Osteoblast (primary cell): Measurements from ENCODE around the gene PHLDB2. TPM values are rescaled to one million over a fixed set of nuclear protein-coding genes. Genes with fewer than 3 reads are reported as not detected.

Experiments used
- DNase-seq: peaks from one replicate; pipeline ENCODE4 v3.0.0; 2011; ENCODE audit warnings: low spot score, mixed read lengths; ENCODE audit not compliant: insufficient read length; ENCODE audit errors: missing footprints
- H2AFZ ChIP-seq: 2 replicates; pipeline ENCODE4 v1.6.0; 2011; ENCODE audit warnings: mild to moderate bottlenecking, low read length
- H3K27ac ChIP-seq: 2 replicates; pipeline ENCODE4 v1.5.1; 2011; ENCODE audit warnings: mild to moderate bottlenecking, low read depth, low read length, moderate library complexity
- H3K27me3 ChIP-seq: 2 replicates; pipeline ENCODE4 v1.6.0; 2012; ENCODE audit warnings: mild to moderate bottlenecking, control low read depth, inconsistent platforms, low read length, moderate library complexity; ENCODE audit not compliant: insufficient read depth
- H3K36me3 ChIP-seq: 2 replicates; pipeline ENCODE4 v1.5.1; 2011; ENCODE audit warnings: mild to moderate bottlenecking, low read length, control low read depth, moderate library complexity; ENCODE audit not compliant: insufficient read depth
- H3K4me1 ChIP-seq: 2 replicates; pipeline ENCODE4 v1.5.1; 2011; ENCODE audit warnings: mild to moderate bottlenecking, low read length, control low read depth, moderate library complexity; ENCODE audit not compliant: insufficient read depth
- H3K4me2 ChIP-seq: 2 replicates; pipeline ENCODE4 v1.6.0; 2011; ENCODE audit warnings: mild to moderate bottlenecking, low read length; ENCODE audit not compliant: insufficient read depth
- H3K4me3 ChIP-seq: fragments of 200-600 bp; sonication (generic); 3 replicates; pipeline ENCODE4 v1.5.1; 2012; ENCODE audit warnings: mild to moderate bottlenecking, low read length, inconsistent platforms; ENCODE audit not compliant: insufficient read depth
- H3K79me2 ChIP-seq: 2 replicates; pipeline ENCODE4 v1.6.0; 2012; ENCODE audit warnings: mild to moderate bottlenecking, low read length, control low read depth, inconsistent platforms; ENCODE audit not compliant: insufficient read depth
- H3K9me3 ChIP-seq: 2 replicates; pipeline ENCODE4 v1.5.1; 2011; ENCODE audit warnings: low read depth, low read length, control low read depth
- H4K20me1 ChIP-seq: 2 replicates; pipeline ENCODE4 v1.6.0; 2012; ENCODE audit warnings: mild to moderate bottlenecking, low read length, control low read depth; ENCODE audit not compliant: insufficient read depth
- total RNA-seq: library from RNA; depleted of rRNA; stranded (reverse); fragments of >200 nt; gene quantifications from 2 replicates; pipeline ENCODE4 v1.2.3, GENCODE V29; 2012
- TF ChIP-seq, protein P1 (sequence below): IDR thresholded peaks from 2 replicates; pipeline ENCODE4 v1.5.1; 2011; ENCODE audit warnings: mild to moderate bottlenecking, low read depth, low read length, moderate library complexity; ENCODE audit errors: extremely low read depth

The PHLDB2 gene
- total RNA-seq, 1 donor: 107 TPM

DNA sequence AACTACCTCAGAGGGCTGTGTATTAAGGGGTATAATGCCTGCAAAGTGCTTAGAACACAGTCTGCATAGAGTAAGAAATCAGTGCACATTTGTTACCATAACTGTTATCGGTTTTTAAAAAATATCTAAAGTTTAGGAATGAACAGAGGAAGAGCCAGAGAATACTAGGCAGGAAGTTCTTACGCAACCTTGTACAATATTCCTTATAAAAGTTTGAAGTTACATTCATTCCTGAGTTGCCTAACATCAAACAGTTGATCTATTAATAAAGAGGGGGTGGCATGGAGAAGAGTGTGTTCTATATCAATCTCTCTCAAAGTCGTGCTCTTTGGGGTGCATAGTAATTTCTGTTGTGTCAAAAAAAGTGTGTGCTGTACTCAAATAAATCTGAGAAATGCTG, 22.0 kb upstream of the PHLDB2 start:
- Histone ChIP-seq H3K27me3 (no peaks in the 10 kb centered on the region), H3K4me2 (no peak overlapping the region), H3K79me2 (no peaks in the 10 kb centered on the region), H3K4me1 (no peaks in the 10 kb centered on the region), H2AFZ (peak overlapping the region; percentile 56), H4K20me1 (no peaks in the 10 kb centered on the region), H3K36me3 (no peaks in the 10 kb centered on the region), H3K9me3 (no peaks in the 10 kb centered on the region), H3K27ac (no peak overlapping the region), H3K4me3 (no peak overlapping the region)
- DNase-seq: no peak
- TF ChIP-seq, protein P1, sequence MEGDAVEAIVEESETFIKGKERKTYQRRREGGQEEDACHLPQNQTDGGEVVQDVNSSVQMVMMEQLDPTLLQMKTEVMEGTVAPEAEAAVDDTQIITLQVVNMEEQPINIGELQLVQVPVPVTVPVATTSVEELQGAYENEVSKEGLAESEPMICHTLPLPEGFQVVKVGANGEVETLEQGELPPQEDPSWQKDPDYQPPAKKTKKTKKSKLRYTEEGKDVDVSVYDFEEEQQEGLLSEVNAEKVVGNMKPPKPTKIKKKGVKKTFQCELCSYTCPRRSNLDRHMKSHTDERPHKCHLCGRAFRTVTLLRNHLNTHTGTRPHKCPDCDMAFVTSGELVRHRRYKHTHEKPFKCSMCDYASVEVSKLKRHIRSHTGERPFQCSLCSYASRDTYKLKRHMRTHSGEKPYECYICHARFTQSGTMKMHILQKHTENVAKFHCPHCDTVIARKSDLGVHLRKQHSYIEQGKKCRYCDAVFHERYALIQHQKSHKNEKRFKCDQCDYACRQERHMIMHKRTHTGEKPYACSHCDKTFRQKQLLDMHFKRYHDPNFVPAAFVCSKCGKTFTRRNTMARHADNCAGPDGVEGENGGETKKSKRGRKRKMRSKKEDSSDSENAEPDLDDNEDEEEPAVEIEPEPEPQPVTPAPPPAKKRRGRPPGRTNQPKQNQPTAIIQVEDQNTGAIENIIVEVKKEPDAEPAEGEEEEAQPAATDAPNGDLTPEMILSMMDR: no peak

DNA sequence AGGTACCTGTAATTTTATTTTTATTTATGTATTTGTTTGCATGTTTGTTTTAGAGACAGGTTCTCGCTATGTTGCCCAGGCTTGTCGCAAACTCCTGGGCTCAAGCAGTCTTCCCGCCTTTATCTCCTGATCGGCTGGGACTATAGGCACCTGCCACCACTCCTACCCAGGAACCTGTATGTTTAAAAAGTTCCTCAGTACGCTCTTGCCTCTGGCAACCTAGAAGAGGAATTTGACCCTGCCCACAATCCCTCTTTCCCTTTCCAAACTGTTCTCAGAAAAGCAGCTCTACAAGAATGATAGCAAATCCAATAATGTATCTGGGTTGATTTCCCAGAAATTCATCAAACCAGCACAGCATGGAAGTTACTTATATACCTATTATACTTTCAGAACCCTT, 20.9 kb upstream of the PHLDB2 start:
- DNase-seq: no peak
- Histone ChIP-seq H3K9me3 (no peaks in the 10 kb centered on the region), H3K36me3 (no peaks in the 10 kb centered on the region), H3K27me3 (no peaks in the 10 kb centered on the region), H3K79me2 (no peaks in the 10 kb centered on the region), H3K4me2 (no peak overlapping the region), H4K20me1 (no peaks in the 10 kb centered on the region), H3K4me3 (no peak overlapping the region), H3K27ac (no peak overlapping the region), H3K4me1 (no peaks in the 10 kb centered on the region), H2AFZ (no peak overlapping the region)
- TF ChIP-seq, protein P1: no peak

DNA sequence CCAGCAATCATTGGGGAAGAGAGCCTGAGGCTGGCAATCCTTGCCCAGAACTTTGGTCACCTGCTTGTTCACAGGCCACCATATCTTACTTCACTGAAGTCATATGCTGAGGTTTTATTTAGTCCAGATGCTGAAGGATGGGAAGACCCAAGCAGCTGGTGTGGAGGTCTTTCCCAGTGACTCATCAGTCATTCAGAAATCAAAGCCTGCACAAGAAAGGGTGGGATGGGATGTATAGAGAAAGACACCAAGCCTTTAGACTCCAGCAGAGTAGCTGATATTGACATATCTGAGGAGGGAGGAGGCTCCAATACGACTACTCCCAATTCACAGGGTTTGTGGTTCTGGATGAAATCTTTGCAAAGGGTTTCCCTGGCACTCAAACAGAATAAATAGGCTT, 13.0 kb upstream of the PHLDB2 start:
- Histone ChIP-seq H3K4me2 (no peak overlapping the region), H3K27ac (peak overlapping the region; percentile 70), H4K20me1 (no peaks in the 10 kb centered on the region), H3K4me3 (no peak overlapping the region), H3K79me2 (no peaks in the 10 kb centered on the region), H3K4me1 (peaks cover 9% of the 10 kb centered on the region), H3K36me3 (no peaks in the 10 kb centered on the region), H3K27me3 (no peaks in the 10 kb centered on the region), H3K9me3 (no peaks in the 10 kb centered on the region), H2AFZ (no peak overlapping the region)
- TF ChIP-seq, protein P1: no peak
- DNase-seq: no peak

DNA sequence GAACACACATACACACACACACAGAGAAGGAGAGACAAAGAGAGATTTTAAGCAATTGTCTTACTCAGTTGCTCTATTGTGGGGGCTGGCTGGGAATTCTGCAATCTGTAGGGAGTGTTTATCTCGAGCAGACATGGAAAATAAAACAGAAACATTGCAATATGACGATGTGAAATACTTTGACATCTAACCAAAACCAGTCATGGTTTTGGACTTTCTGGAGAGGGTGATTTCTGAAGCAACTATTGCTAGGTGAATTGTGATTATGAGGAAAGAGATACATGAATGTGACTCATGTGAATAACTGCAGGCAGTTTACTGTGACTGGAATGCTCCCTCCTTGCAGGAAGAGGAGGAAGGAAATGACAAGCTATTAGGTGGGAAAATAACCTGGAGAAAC, 12.3 kb upstream of the PHLDB2 start:
- H3K9me3 ChIP-seq: no peaks in the 10 kb centered on the region
- no peak overlapping the region for H3K4me3 ChIP-seq
- peak; percentile 54 for DNase-seq
- H3K36me3 ChIP-seq: no peaks in the 10 kb centered on the region
- no peak overlapping the region for H2AFZ ChIP-seq
- H4K20me1 ChIP-seq: no peaks in the 10 kb centered on the region
- TF ChIP-seq, protein P1: no peak
- H3K4me2 ChIP-seq: peak overlapping the region; percentile 39
- H3K79me2 ChIP-seq: no peaks in the 10 kb centered on the region
- no peaks in the 10 kb centered on the region for H3K27me3 ChIP-seq
- peaks cover 16% of the 10 kb centered on the region for H3K4me1 ChIP-seq
- H3K27ac ChIP-seq: peak overlapping the region; percentile 70
